ENCODE results near the gene GPR162. TPM values are rescaled to one million over a fixed set of nuclear protein-coding genes. Genes with fewer than 3 reads are reported as not detected.

GPR162 gene
- total and polyA plus RNA-seq, 2 of the 4 experiments (the other 2 are of a cell fraction), result 2.9 to 6.0 TPM

DNA sequence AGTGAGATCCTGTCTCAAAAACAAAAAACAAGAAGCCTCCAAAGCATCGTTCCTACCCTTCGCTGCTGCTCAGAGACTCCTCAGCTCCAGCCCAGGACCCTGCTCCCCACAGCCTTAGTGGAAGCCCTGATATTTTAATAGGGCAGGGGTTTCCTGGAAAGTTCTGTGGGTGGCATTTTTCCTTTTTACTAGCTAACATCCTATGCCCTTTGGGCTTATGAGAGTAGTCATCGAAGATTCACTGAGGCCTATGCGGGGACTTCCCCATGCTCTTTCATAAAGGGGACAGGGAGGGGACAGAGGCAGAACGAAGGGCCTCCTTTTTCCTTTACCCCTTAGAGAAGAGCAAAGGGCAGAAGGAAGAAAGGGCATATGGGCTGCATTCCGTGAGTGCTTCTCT is 41.0 kb upstream of the GPR162 start:
- no peaks in the 10 kb centered on the region for H3K9me1 ChIP-seq (ENCODE audit: insufficient read depth, low read length)
- H2AFZ ChIP-seq (replicated peaks; ENCODE audit: low read length, poor library complexity), result no peak overlapping the region
- H2BK20ac ChIP-seq (ENCODE audit: low read depth, low read length), result no peak overlapping the region
- H4K5ac ChIP-seq (ENCODE audit: low read depth, low read length), result no peak overlapping the region
- CTCF ChIA-PET, result interaction anchor here (1.2 kb wide), 1 partner anchor 28 kb away, joined by 3 read pairs; the partner anchor contains the start of gene MLF2
- no peak overlapping the region for H3K56ac ChIP-seq (ENCODE audit: extremely low read depth, insufficient read depth, low read length)
- H4K8ac ChIP-seq (ENCODE audit: low read depth in 2 of 2, low read length in 2 of 2), result no peak overlapping the region
- POLR2A ChIA-PET (ENCODE audit: unreplicated experiment), result no interaction called here
- no peak overlapping the region for H4K91ac ChIP-seq (ENCODE audit: insufficient read depth, low read depth, low read length)
- H3K23ac ChIP-seq (ENCODE audit: low read depth, low read length), result no peak overlapping the region
- no peak overlapping the region for H2AK5ac ChIP-seq (ENCODE audit: low read depth, low read length)
- no peak overlapping the region for H2BK5ac ChIP-seq (ENCODE audit: low read depth, low read length, poor library complexity, severe bottlenecking)
- in situ Hi-C loops (cut with MboI; ENCODE audit: low sequenced_read_pairs), result no loop called here
- DNase-seq, result no peak
- no peak overlapping the region for H3K18ac ChIP-seq (ENCODE audit: low read depth, low read length)
- H3K36me3 ChIP-seq (ENCODE audit: control insufficient read depth, insufficient read depth, low read length), result no peaks in the 10 kb centered on the region
- no peak overlapping the region for H2AK9ac ChIP-seq (replicated peaks; ENCODE audit: low read depth, low read length, poor library complexity)
- no peak for ATAC-seq (ENCODE audit: low read depth)
- no peak overlapping the region for H3K27ac ChIP-seq (ENCODE audit: insufficient read depth, low read length)
- H3K4me3 ChIP-seq (ENCODE audit: insufficient read depth, low read depth, low read length), result no peak overlapping the region
- TF ChIP-seq CHD1 (IDR thresholded peaks at IDR 0.05; ENCODE audit: low read depth, low read length) (no peak), POLR2A (IDR thresholded peaks at IDR 0.05; ENCODE audit: low read depth, low read length) (no peak), BHLHE40 (IDR thresholded peaks at IDR 0.05; ENCODE audit: low read depth, low read length) (no peak), CEBPB (IDR thresholded peaks at IDR 0.05; ENCODE audit: low read depth, low read length) (no peak), FOS (IDR thresholded peaks at IDR 0.05; ENCODE audit: low read depth, low read length) (no peak), MXI1 (IDR thresholded peaks at IDR 0.05; ENCODE audit: borderline replicate concordance, low read depth, low read length) (no peak), MAZ (IDR thresholded peaks at IDR 0.05; ENCODE audit: borderline replicate concordance, low read depth, low read length) (no peak), SMC3 (IDR thresholded peaks at IDR 0.05; ENCODE audit: low read depth, low read length) (no peak), RCOR1 (IDR thresholded peaks at IDR 0.05; ENCODE audit: insufficient replicate concordance, low read length) (no peak), USF2 (IDR thresholded peaks at IDR 0.05; ENCODE audit: low read depth, low read length) (no peak), NFE2L2 (IDR thresholded peaks at IDR 0.05; ENCODE audit: low read depth, low read length) (no peak), RAD21 (IDR thresholded peaks at IDR 0.05; ENCODE audit: low read length) (no peak), MAFK (IDR thresholded peaks at IDR 0.05; ENCODE audit: low read depth, low read length) (no peak), RFX5 (IDR thresholded peaks at IDR 0.05; ENCODE audit: low read depth, low read length) (no peak)
- TF ChIP-seq, protein P1, sequence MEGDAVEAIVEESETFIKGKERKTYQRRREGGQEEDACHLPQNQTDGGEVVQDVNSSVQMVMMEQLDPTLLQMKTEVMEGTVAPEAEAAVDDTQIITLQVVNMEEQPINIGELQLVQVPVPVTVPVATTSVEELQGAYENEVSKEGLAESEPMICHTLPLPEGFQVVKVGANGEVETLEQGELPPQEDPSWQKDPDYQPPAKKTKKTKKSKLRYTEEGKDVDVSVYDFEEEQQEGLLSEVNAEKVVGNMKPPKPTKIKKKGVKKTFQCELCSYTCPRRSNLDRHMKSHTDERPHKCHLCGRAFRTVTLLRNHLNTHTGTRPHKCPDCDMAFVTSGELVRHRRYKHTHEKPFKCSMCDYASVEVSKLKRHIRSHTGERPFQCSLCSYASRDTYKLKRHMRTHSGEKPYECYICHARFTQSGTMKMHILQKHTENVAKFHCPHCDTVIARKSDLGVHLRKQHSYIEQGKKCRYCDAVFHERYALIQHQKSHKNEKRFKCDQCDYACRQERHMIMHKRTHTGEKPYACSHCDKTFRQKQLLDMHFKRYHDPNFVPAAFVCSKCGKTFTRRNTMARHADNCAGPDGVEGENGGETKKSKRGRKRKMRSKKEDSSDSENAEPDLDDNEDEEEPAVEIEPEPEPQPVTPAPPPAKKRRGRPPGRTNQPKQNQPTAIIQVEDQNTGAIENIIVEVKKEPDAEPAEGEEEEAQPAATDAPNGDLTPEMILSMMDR (conservative IDR thresholded peaks at IDR 0.05; ENCODE audit: low read depth, low read length), result no peak
- TF ChIP-seq, protein P2, sequence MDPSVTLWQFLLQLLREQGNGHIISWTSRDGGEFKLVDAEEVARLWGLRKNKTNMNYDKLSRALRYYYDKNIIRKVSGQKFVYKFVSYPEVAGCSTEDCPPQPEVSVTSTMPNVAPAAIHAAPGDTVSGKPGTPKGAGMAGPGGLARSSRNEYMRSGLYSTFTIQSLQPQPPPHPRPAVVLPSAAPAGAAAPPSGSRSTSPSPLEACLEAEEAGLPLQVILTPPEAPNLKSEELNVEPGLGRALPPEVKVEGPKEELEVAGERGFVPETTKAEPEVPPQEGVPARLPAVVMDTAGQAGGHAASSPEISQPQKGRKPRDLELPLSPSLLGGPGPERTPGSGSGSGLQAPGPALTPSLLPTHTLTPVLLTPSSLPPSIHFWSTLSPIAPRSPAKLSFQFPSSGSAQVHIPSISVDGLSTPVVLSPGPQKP (IDR thresholded peaks at IDR 0.05; ENCODE audit: borderline replicate concordance, low read depth, low read length), result no peak
- no CpG with 5 or more reads among the region's 6 CpGs for whole genome bisulfite sequencing, 2 experiments (ENCODE audit: extremely low coverage in 2 of 2, insufficient read length in 1 of 2)
- no peaks in the 10 kb centered on the region for H3K9me3 ChIP-seq (ENCODE audit: control insufficient read depth, insufficient read depth, low read length)
- no peak overlapping the region for H2BK15ac ChIP-seq (ENCODE audit: low read depth, low read length)
- no peaks in the 10 kb centered on the region for H4K20me1 ChIP-seq (ENCODE audit: insufficient read depth, low read length)
- no peak overlapping the region for H3K9ac ChIP-seq (ENCODE audit: low read depth, low read length)
- no peak overlapping the region for H2BK120ac ChIP-seq (ENCODE audit: low read depth, low read length)
- H3K4ac ChIP-seq (ENCODE audit: low read depth, low read length), result no peak overlapping the region
- intact Hi-C loops (cut with micrococcal nuclease), result no loop called here
- BruUV-seq (replicated peaks), result no TSS peak
- no peaks in the 10 kb centered on the region for H3K79me1 ChIP-seq (ENCODE audit: low read depth in 1 of 2, low read length in 2 of 2)
- dilution Hi-C loops (cut with HindIII; ENCODE audit: low sequenced_read_pairs, unreplicated experiment), result no loop called here
- H3K4me2 ChIP-seq (ENCODE audit: low read depth, low read length), result no peak overlapping the region
- H3K14ac ChIP-seq (replicated peaks; ENCODE audit: low read depth, low read length), result no peak overlapping the region
- no peaks in the 10 kb centered on the region for H3K27me3 ChIP-seq (ENCODE audit: control insufficient read depth, insufficient read depth, low read length)
- H3K4me1 ChIP-seq (ENCODE audit: control insufficient read depth, insufficient read depth, low read length), result peaks cover 4% of the 10 kb centered on the region; the same call in 1 of the 2 replicates

All from IMR-90 (cell line).